Loucy (cell line): ENCODE results near the gene MTSS2.

Experiments used
- EZH2phosphoT487 ChIP-seq: fragments of 200-600 bp; IDR thresholded peaks from 2 replicates; pipeline ENCODE4 v1.6.1; 2018; ENCODE audit warnings: antibody characterized with exemption, mild to moderate bottlenecking, moderate library complexity, borderline replicate concordance
- TF ChIP-seq, protein P1 (sequence below): fragments of 200-600 bp; sonication (generic); conservative IDR thresholded peaks from 2 replicates; pipeline ENCODE4 v1.5.1; 2014; ENCODE audit warnings: mild to moderate bottlenecking, antibody characterized with exemption, low read length

DNA sequence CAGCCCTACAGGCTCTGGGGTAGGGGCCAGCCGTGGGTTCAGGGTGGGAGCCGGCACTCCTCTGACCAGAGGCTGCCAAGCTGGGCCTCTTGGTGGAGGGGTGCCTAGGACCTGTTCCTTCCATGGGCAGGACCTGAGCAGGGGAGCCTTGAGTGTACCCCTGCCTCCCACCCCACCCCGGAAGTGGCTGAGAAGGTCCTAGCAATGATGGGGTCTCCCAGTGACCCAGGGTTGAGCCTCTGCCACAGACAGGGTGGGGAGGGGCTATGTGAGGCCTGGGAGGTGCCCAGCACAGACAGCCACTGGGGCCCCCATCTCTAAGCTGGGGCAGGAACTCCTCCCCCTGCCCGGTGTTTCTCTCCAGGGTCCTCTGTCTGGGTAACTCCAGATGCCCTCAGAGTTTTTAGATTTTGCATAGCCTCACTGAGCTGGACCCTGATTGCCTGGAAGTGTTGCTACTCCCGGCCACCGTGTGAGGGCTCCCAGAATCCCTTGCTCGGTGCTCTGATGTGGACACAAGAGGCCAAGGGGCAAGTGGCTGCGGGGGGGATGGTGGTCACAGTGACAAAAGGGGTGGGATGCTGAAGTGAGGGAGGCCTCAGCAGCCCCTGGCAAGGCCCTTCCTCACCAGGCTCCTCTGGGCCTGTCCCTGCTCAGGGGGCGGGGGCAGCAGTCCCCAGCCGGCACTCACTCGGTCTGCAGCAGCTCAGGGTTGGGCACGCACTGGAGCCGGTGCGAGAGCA lies 6.4 kb upstream of the MTSS2 start:
- TF ChIP-seq, protein P1, sequence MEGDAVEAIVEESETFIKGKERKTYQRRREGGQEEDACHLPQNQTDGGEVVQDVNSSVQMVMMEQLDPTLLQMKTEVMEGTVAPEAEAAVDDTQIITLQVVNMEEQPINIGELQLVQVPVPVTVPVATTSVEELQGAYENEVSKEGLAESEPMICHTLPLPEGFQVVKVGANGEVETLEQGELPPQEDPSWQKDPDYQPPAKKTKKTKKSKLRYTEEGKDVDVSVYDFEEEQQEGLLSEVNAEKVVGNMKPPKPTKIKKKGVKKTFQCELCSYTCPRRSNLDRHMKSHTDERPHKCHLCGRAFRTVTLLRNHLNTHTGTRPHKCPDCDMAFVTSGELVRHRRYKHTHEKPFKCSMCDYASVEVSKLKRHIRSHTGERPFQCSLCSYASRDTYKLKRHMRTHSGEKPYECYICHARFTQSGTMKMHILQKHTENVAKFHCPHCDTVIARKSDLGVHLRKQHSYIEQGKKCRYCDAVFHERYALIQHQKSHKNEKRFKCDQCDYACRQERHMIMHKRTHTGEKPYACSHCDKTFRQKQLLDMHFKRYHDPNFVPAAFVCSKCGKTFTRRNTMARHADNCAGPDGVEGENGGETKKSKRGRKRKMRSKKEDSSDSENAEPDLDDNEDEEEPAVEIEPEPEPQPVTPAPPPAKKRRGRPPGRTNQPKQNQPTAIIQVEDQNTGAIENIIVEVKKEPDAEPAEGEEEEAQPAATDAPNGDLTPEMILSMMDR: no peak
- TF ChIP-seq EZH2phosphoT487: no peak
